Stimulated activated CD8-positive, alpha-beta memory T cell treated with anti-CD3 and anti-CD28 coated beads, Interleukin-4, amount 100 ng/mL, for 4 hours (primary cell): Measurements from ENCODE around the gene EMC9.

ENCODE experiments used
- DNase-seq, 2 donors: peaks; one replicate each; pipeline ENCODE4 v3.0.0-alpha.2; 2020; ENCODE audit warnings: low read depth in 2 of 2, low spot score in 1 of 2

EMC9 gene

DNA sequence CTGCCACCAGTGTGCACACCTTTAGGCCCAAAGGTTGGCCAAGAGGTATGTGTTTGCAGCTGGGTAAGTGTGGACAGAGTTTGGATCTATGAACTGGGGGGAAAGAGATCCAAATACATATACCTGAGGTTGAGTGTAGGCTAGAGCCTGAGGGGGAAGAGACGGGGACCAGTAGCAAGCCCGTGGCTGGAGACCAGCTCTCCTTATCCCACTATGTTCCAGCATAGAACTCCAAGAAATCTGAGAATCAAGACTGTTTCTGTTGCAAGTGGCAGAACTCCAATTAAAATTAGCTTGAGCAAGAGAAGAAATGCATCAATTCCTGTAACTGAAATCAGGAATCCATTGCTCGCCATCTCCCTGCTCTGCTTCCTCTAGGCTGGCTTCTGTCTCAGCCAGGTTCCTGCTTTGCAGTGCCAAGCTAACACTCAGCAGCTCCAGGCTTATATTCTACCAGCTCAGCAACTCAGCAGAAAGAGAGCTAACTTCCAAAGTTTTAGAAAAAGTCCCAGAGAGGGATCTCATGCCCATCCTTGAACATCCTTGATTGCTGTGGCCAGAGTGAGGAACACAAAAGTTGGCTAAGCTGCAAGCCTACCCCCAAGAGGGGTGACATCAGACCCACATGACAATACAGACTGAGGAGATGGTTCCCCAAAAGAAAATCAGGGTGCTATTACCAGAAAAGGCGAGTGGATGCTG, 48.7 kb downstream of the EMC9 start:
- no peak for DNase-seq

DNA sequence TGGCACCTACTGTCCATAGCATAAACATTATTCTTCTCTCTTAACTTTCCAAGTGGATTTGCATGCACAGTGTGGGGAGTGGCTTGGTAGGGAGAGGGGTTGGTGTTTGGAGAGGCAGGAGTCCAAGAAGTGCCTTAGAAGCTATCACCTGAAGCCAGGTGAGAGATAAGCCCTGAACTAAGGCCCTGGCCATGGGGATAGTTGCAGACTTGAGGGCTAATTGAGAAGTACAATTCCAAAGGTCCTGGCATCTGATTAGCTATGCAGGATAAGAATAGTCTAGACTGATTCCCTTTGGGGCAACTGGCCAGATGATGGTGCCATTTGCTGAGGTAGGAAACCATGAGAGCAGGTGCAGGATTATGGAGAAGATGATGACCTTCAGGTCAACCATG, 49.3 kb downstream of the EMC9 start:
- no peak for DNase-seq

DNA sequence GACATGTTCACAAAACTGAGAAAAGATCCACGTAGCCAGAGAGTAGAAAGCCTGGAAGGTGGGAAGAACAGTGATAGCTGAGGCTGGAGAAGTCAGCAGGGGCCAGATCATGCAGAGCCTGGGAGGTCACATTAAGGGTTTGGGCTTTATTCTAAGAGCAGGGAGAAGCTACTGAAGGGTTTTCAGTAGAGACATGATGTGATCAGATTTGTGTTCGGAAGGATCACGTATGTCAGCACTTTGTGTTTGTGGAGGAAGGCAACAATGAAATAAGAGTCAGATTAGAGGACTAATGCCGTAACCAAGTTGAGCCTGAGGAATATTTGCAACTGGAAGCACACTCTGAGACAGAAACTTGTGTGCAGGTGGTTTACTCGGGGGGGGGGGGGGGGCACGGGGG, 51.5 kb downstream of the EMC9 start:
- no peak for DNase-seq
